HUDEP-2 (cell line): ENCODE results near the gene RPS14.

ENCODE experiments used
- DNase-seq, 76 experiments: peaks; one replicate each; lab custom pipeline; 2025; ENCODE audit not compliant: unreplicated experiment in 76 of 76; lab: John Stamatoyannopoulos, UW

Gene RPS14

DNA sequence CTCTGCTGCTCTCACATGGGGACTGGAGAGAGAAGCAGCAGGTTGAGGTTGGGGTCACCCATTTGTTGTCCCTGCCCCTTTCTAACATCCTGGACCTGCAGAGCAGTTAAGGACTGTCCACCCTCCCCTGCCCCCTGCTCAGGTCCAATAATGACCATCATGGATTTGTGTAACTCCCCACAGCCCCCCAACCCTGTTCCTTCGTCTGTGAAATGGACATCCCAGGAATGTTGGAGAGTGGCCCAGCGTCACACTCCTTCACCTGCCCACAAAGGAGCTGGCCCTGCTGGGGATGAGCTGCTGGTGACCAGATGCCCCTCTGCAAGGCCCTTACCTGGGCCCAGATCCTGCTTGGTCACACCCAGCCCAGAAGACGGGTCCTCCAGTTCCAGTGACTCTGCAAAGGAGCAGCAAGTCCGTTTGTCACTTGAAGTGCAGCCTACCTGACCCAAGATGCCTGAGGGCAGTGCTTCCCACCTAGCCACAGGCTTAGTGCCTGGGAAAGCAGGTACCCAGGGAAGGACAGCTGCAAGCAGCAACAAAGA lies 47.2 kb downstream of the RPS14 start:
- DNase-seq = no peak

DNA sequence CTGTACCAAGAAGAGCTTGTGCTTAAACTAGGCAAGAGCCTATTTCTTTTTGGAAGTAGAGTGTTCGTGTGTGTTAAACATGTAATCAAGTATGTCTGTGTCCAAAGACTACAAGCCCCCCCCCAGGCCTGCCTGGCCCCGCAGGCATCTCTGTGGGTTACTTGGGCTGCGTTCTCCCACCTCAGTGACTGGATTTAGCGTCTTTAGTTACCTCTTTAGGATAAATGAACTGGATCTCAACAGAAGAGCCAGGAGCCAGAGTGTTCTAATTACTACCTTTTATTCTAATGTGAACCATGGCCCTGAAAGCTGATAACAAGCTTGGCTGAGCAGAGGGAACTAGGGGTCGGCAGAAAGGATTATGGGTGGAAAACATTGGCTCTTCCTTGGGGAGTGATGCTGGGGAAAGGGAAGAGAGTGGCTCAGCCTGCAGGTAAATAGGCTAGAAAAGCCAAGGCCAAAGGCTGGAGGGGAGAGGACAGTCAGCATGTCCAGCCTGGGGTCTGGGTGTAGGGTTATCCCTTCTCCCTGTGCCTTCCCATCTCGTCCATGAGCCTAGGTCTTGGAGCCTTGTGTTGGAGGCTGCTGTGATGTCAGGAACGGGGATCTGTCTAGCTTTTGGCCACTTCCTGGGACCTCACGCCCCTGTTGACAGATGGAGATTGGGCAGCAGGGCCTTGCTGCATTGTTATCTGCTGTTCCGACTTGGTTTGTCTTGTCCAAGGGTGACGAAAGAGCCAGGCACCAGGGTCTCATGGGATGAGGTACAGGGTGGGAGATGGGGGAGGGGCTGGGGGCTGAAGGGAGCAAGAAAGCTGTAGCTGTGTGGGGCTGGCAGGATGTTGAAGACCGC lies 47.9 kb downstream of the RPS14 start:
- no peak for DNase-seq

DNA sequence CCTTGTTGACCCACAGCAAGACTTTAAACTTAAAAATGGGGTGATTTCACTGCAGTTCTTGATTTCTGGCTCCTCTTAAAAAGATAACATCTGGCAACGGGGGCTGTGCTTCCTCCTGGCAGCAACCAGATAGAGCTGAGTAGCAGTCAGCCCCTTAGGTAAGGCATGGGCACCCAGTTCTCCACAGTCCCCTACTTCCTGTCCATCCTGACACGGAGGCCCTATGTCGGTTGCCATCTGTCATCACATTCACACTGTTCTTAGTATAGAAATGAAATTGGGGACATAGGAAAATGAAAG lies 48.5 kb downstream of the RPS14 start:
- DNase-seq = peak in 1 of 76 experiments; percentile 3

DNA sequence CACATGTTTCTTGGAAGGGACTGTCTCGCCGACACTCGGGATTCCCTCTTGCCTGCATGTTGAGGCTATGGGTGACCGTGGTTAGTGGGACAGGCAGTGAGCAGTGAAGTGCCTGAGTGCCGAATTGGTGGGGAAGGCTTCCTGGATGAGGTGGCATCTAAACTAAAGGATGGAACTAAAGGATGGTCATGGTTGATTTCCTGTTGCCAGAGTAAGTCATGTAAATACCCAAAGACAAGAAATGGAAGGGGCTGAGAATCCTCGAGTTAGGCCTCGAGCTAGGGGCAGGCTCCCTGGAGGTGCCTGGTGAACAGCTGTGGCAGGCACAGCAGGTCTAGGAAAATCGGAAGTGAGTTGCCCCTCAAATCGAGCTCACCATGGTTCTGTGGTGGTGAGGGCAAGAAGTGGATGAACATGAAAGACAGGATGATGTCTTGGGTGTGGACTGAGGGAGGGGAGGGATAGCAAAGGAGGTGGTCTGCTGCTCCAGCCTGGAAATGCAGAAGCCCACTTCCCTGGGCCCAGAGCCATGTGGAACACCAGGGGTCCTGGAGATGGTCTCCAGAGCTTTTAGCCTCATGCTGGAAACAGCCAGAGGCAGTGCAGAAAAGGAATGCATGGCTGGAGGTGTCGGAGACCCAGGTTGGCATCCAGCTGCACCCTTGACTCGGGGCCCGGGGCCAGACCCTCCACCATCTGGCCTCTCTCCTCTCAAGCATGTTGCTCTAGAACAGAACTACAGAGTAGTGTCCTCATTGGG lies 49.0 kb downstream of the RPS14 start:
- no peak for DNase-seq

DNA sequence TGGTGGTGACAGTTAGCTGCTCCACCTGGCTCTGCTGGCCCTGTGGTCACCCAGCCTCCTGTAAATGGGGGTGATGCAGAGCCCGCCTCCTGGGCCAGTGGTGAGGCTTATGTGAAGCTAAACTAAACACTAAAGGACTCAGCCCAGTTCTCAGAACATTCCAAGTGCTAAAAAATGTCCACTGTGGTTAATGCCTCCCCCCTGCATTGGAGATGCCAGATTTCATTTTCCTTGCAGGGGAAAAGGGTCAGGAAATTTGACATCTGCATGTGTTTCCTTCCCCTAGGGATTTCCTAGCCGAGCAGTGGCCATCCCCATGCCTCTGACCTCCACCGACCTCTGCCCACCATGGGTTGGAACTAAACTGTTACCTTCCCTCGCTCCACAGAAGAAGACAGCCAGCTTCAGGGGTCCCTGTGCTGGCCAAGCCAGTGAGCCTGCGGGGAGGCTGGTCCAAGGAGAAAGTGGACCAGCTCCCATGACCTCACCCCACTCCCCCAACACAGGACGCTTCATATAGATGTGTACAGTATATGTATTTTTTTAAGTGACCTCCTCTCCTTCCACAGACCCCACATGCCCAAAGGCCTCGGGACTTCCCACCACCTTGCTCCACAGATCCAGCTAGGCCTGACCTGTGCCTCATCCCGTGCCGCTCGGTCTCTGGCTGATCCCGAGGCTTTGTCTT lies 49.9 kb downstream of the RPS14 start:
- DNase-seq = no peak

DNA sequence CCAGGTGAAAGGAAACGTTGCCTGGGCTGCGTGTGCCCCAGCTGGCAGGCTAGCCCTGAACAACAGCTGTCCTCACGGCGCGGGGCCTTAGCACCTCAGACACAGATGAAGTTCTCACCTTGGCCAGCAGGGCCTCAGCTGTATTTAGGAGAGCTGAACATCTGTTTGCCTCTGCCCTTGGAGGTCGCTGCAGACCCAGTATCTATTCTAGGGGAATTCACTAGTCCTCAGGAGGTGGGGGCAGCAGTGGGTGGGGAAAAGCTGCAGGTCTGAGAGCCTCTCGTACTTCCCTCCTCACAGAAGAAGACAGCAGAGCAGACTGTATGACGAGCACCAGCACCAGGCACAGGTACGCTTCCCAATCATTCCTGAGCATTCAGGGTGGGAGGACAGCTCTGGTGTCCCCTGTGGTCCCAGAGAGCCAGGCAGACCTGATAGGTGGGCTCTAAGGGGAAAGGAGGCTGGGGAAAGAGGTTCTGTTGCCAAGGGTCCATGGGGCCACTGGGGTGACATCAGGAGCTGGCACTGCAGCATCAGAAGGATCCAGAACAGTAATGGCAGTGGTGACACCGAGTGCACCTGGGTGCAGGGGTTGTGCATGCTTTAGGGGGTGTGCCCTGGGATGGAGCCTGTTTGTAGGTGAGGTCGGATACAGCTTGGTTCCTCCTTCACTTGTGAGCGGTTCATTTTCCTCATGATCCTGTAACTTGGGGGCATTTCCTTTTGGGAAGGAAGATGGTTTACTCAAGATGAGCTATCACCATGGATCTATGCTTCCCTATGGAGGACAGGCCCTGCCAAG lies 50.6 kb downstream of the RPS14 start:
- no peak for DNase-seq

DNA sequence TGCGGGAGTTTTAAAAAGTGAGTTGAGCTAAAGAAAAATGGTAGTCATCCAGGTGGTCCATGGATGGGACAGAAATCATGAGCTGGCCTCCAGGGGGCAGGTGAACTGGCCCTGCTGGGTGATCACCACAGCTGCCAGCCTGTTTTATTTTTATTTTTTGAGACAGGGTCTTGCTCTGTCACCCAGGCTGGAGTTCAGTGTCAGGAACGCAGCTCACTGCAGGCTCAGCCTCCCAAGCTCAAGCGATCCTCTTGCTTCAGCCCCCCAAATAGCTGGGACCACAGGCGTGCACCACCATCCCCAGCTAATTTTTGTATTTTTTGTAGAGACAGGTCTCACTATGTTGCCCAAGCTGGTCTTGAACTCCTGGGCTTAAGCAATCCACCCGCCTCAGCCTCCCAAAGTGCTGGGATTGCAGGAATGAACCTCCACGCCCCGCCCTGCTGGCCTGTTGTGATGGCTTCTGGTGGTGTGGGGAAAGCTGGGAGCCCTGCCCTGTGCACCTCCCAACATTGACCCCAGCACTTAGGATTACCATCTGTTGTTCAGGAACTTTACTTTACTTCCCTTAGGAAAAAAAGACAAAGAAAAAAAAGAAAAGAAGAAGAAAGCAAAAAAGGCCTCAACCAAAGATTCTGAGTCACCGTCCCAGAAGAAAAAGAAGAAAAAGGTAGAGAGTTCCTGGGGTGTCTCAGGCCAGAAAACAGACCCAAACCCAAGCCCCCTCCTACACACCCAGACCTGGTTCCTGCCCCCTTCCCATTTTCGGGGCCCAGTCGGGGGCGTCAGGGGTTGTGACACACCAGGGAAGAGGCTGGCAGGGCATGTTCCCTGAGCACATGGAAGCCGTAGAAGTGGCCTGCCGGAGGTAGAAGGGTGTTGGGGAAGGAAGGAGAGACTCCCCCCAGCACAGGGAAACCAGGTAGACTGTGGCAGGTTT lies 51.5 kb downstream of the RPS14 start:
- no peak for DNase-seq

DNA sequence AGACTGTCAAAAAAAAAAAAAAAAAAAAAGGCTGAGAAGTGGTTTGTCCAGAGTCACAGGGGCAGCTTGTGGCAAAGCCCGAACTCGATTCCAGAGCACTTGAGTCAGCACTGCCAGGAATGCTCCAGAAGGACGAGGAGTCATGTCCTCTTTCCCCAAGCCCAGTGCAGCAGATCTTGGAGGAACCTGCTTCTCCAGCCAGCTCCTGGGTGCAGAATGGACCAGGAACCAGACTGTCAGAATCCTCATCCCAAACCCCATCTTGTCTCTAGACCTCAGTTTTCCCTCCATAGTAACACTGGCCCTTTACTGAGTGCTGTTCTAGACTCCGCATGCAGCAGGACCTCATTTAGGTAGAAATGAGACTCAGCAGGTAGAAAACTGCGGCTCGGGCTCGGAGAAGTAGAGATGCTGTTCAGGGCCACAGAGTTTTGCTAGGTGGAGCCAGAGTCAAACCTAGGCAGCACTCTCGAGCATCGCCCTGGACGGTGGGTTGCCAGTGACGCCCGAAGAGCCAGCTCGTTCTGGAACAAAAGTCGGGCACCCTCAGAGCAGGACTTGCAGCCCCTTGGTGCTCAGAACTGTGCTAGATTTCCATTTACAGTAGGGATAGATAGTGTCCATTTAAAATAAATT lies 52.3 kb downstream of the RPS14 start:
- DNase-seq = no peak

DNA sequence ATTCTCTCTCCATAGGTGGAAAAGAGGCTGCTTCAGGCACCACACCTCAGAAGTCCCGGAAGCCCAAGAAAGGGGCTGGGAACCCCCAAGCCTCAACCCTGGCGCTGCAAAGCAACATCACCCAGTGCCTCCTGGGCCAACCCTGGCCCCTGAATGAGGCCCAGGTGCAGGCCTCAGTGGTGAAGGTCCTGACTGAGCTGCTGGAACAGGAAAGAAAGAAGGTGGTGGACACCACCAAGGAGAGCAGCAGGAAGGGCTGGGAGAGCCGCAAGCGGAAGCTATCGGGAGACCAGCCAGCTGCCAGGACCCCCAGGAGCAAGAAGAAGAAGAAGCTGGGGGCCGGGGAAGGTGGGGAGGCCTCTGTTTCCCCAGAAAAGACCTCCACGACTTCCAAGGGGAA lies 53.3 kb downstream of the RPS14 start:
- DNase-seq = no peak

DNA sequence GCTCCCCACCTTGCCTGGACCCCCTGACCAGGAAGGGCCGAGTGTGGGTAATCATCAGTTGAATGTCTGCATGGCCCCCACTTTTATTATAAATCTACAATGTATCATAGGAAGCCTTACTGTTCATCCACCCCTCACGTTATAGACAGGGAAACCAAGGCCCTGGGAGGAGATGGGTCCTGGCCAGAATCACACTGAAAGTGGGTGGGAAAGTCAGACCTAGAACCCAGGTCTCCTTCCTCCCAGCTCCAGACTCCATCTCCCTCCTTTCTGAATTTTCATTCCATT lies 53.9 kb downstream of the RPS14 start:
- DNase-seq = no peak

DNA sequence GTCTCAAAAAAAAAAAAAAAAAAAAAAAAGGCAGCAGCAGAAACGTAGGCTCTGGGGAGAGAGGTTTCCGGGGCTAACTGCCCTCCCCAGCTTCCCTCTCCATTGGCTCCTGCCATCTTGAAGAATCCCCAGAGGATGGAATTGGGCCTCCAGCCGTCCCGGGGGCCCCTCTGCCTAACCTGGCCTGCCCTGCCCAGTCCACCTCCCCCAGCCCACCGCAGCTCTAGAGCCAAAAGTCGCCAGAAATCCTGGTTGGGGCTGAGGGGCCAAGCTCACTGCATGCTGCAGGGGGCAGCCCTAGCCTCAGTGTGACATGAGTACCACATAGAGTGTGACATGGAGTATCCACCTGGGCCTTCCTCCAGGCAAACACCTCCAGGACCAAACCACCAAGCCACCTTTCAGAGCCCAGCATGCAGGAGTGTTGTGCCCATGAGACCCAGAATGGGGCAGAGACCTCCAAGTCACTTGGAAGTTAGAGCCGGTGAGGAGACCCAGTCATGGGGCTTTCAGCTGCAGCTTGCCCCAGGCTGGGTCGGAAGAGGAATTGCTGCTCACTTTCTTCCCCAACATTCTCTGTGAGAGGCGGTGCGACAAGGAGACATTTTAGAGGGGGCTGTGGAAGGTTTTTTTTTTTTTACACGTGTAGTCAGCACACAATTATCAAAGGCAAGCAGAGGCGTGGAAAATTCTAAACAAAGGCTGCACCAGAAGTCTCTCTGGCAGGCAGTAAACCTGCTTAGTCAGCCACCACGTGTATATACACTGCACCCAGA lies 54.4 kb downstream of the RPS14 start:
- DNase-seq = no peak

DNA sequence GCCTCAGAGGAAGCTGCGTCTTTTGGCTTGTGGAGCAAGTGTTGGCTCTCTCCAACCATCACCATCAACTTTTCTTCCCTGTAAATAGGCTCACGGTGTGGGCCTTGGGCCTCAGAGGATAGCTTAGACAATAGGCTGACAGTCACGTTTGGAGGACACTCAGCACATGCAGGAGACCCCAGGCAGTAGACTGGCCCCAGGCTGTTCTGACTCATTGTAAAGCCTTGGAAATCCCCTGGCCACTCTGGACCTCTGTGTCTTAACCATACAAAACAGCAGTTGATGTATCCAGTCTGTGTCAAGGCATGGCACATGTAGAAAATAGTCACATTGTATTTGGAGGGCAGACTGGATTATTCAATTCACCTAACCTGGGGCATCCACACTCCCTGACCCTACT lies 55.4 kb downstream of the RPS14 start:
- DNase-seq = no peak

DNA sequence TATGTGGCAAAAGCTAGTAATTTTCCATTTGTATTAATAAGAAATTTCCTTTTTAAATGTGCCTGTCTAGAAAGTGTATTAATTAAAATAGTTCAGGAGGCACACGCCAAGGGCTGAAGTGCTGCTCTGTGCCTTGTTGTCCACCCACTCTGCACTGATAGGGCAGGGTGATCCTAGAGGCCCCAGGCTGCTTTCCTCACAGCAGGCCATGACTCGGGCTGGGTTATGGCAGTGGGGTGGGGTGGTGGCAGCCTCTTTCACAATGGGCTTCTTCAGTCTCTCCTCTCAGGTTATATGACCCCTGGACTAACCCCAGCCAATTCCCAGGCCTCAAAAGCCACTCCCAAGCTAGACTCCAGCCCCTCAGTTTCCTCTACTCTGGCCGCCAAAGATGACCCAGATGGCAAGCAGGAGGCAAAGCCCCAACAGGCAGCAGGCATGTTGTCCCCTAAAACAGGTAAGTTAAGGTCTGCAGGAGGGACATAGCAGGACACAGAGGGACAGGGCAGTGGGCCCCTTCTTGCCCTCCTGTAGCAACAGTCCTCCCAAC lies 56.4 kb downstream of the RPS14 start:
- no peak for DNase-seq

DNA sequence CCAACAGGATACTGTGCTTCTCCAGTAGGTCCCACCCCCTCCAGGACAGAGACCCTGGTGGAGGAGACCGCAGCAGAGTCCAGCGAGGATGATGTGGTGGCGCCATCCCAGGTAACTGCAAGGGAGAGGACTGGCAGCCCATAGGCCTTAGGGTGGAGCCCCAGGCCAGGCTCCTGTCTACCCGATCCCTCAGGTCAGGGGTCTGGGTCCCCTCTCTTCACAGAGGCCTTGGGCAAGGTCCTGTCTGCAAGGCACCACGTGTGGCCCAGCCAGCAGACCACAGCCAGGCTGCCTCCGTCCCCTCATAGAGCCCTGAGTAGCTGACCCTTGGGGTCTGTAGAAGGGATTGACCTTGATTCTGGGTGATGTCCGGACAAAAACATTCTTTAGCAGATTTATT lies 56.9 kb downstream of the RPS14 start:
- no peak for DNase-seq
